Naive thymus-derived CD4-positive, alpha-beta T cell (primary cell): ENCODE measurements around the gene TRIM54. TPM values are rescaled to one million over a fixed set of nuclear protein-coding genes. Genes with fewer than 3 reads are reported as not detected.
A peak's percentile ranks its signal among the peaks of the same experiment; 100 is the strongest.
"Not testable (repeated sequence)": the region's sequence is repeated elsewhere in the genome, so short reads cannot be mapped to it uniquely, and the experiment has no call there.

ENCODE experiments used
- ATAC-seq: fragments of 150-1000 bp; cut with Tn5 transposase; 2 replicates; pipeline ENCODE4 v1.10.0; 2021; ENCODE audit warnings: mild to moderate bottlenecking, moderate library complexity
- CTCF ChIA-PET: fragments of 350-600 bp; sonication (Branson Sonifier 250); formaldehyde crosslinking; loops from one replicate; lab custom pipeline; 2021; ENCODE audit warnings: antibody characterized with exemption; lab: Charles Lee
- POLR2A ChIA-PET: fragments of 350-600 bp; sonication (Branson Sonifier 250); formaldehyde crosslinking; loops from one replicate; lab custom pipeline; 2021; ENCODE audit warnings: antibody characterized with exemption, inconsistent platforms; lab: Charles Lee
- DNase-seq, 9 donors: peaks; one replicate each; pipeline versions ENCODE4 v3.0.0 to v3.0.0-alpha.2; 2020 to 2022; ENCODE audit warnings: mixed read lengths in 1 of 9
- H3K27ac ChIP-seq: one replicate; pipeline ENCODE4 v1.7.0; 2013; ENCODE audit warnings: mild to moderate bottlenecking, low read depth, low read length, moderate library complexity
- H3K27me3 ChIP-seq, 2 donors: one replicate each; pipeline ENCODE4 v1.7.0; 2013; ENCODE audit warnings: low read length in 2 of 2, mild to moderate bottlenecking in 2 of 2, moderate library complexity in 2 of 2; ENCODE audit not compliant: control insufficient read depth in 2 of 2, insufficient read depth in 2 of 2
- H3K36me3 ChIP-seq, 3 experiments: 1 replicate in 2 of 3; 2 replicates in 1 of 3; pipeline ENCODE4 v1.7.0; 2013; ENCODE audit warnings: low read length in 3 of 3, mild to moderate bottlenecking in 3 of 3, moderate library complexity in 1 of 3; ENCODE audit not compliant: insufficient read depth in 3 of 3, control insufficient read depth in 2 of 3
- H3K4me1 ChIP-seq, 2 donors: one replicate each; pipeline ENCODE4 v1.7.0; 2013; ENCODE audit warnings: low read length in 2 of 2, mild to moderate bottlenecking in 2 of 2, moderate library complexity in 1 of 2; ENCODE audit not compliant: control insufficient read depth in 2 of 2, insufficient read depth in 2 of 2
- H3K4me3 ChIP-seq: 2 replicates; pipeline ENCODE4 v1.7.0; 2013; ENCODE audit warnings: mild to moderate bottlenecking, low read length
- H3K9me3 ChIP-seq, 3 experiments: 1 replicate in 2 of 3; 2 replicates in 1 of 3; pipeline ENCODE4 v1.7.0; 2013; ENCODE audit warnings: low read length in 3 of 3; ENCODE audit not compliant: control insufficient read depth in 2 of 3
- H3K27ac Mint-ChIP-seq, 9 donors: one replicate each; pipeline ENCODE4 v1.8.0; 2020 to 2022; ENCODE audit warnings: mixed read lengths in 9 of 9, mild to moderate bottlenecking in 8 of 9, moderate library complexity in 5 of 9, inconsistent platforms in 2 of 9
- H3K27me3 Mint-ChIP-seq, 5 donors: one replicate each; pipeline ENCODE4 v1.8.0; 2021 to 2022; ENCODE audit warnings: mixed read lengths in 5 of 5, mild to moderate bottlenecking in 1 of 5
- H3K36me3 Mint-ChIP-seq, 5 donors: one replicate each; pipeline ENCODE4 v1.8.0; 2020 to 2022; ENCODE audit warnings: mixed read lengths in 5 of 5, mild to moderate bottlenecking in 3 of 5, inconsistent platforms in 1 of 5
- H3K4me1 Mint-ChIP-seq, 7 donors: one replicate each; pipeline ENCODE4 v1.8.0; 2020 to 2022; ENCODE audit warnings: mixed read lengths in 7 of 7, mild to moderate bottlenecking in 3 of 7, inconsistent platforms in 1 of 7
- H3K4me3 Mint-ChIP-seq, 10 donors: one replicate each; pipeline ENCODE4 v1.8.0; 2020 to 2022; ENCODE audit warnings: mild to moderate bottlenecking in 10 of 10, mixed read lengths in 10 of 10, moderate library complexity in 6 of 10, inconsistent platforms in 2 of 10
- H3K9me3 Mint-ChIP-seq, 11 donors: one replicate each; pipeline ENCODE4 v1.8.0; 2020 to 2022; ENCODE audit warnings: mixed read lengths in 11 of 11, mild to moderate bottlenecking in 4 of 11, inconsistent platforms in 1 of 11, moderate library complexity in 1 of 11
- intact Hi-C, 2 donors: fragments of 100-400 bp; cut with micrococcal nuclease; formaldehyde crosslinking; loops; one replicate each; pipeline ENCODE4 v1.15.1; 2023
- polyA plus RNA-seq, 2 donors: library from polyadenylated mRNA; unstranded; fragments of 300-500 nt; fragmentation: Illumina TruSeq; gene quantifications; one replicate each; pipeline ENCODE4 v1.2.3, GENCODE V29; 2021
- total RNA-seq, 6 experiments: library from RNA in 5 of 6; stranded (reverse) in 5 of 6; gene quantifications; 1 replicate in 5 of 6; 2 replicates in 1 of 6; pipeline ENCODE4 v1.2.3 and lab custom pipeline; 2021 to 2026

TRIM54 gene
- total and polyA plus RNA-seq, 7 experiments from 2014 or later, result not detected

- ATAC-seq, result no peak
- Mint-ChIP-seq H3K27me3 (peaks cover 28 to 46% (median 39%) of the 10 kb centered on the region in 5 donors), H3K4me3 (peak overlapping the region in 6 of 10 donors; percentile 46 to 85 (median 70)), H3K9me3 (no peaks in the 10 kb centered on the region), H3K36me3 (peaks cover 0 to 4% (median 0%) of the 10 kb centered on the region in 5 donors), H3K4me1 (peaks cover 23 to 33% (median 29%) of the 10 kb centered on the region in 7 donors), H3K27ac (no peak overlapping the region)
- CTCF ChIA-PET, result interaction anchor here (0.9 to 1.3 kb wide), 4 partner anchors 10 to 152 kb away, joined by 3 to 6 read pairs (median 3); partner anchors contain the start of gene DNAJC5G
- intact Hi-C loops, result loop anchor here (1.0 to 2.0 kb wide), 4 partner anchors 15 to 57 kb away; partner anchors contain the start of genes CAD (in 1 of the 2) and MPV17 (in 1 of the 2)
- H3K27ac ChIP-seq, result no peak overlapping the region
- no peaks in the 10 kb centered on the region for H3K9me3 ChIP-seq
- H3K4me3 ChIP-seq, result peak overlapping the region; percentile 59
- peaks cover 8 to 23% of the 10 kb centered on the region in 2 donors for H3K4me1 ChIP-seq
- POLR2A ChIA-PET, result interaction anchor here (1.2 to 1.3 kb wide), 2 partner anchors 14 to 194 kb away, joined by 3 to 4 read pairs; partner anchors contain the start of gene OST4
- no peak for DNase-seq
- H3K27me3 ChIP-seq, result peaks cover 6 to 18% of the 10 kb centered on the region in 2 donors
- H3K36me3 ChIP-seq, result no peaks in the 10 kb centered on the region
Measured at GRCh38 chr2:27265536-27265870, 16.7 kb upstream of the TRIM54 start.

- H3K4me3 ChIP-seq, DNase-seq, H3K9me3 Mint-ChIP-seq, H3K27ac Mint-ChIP-seq, H3K9me3 ChIP-seq, H3K36me3 ChIP-seq, H3K4me3 Mint-ChIP-seq, H3K27me3 ChIP-seq, POLR2A ChIA-PET, intact Hi-C loops, ATAC-seq, H3K36me3 Mint-ChIP-seq, CTCF ChIA-PET, H3K27ac ChIP-seq: not testable (repeated sequence)
- Mint-ChIP-seq H3K27me3 (peaks cover 15 to 31% (median 25%) of the 10 kb centered on the region in 5 donors), H3K4me1 (peaks cover 11 to 17% (median 15%) of the 10 kb centered on the region in 7 donors)
- H3K4me1 ChIP-seq, result peaks cover 8 to 16% of the 10 kb centered on the region in 2 donors
Measured at GRCh38 chr2:27268296-27268695, 13.9 kb upstream of the TRIM54 start.

- DNase-seq, result no peak
- intact Hi-C loops, result no loop called here
- Histone ChIP-seq H3K4me3 (no peak overlapping the region), H3K9me3 (no peaks in the 10 kb centered on the region), H3K27me3 (peaks cover 5 to 6% of the 10 kb centered on the region in 2 donors), H3K27ac (no peak overlapping the region), H3K36me3 (no peaks in the 10 kb centered on the region), H3K4me1 (no peaks in the 10 kb centered on the region)
- POLR2A ChIA-PET, result no interaction called here
- no peaks in the 10 kb centered on the region for H3K9me3 Mint-ChIP-seq
- no peak overlapping the region for H3K27ac Mint-ChIP-seq
- H3K4me1 Mint-ChIP-seq, result peaks cover 0 to 7% (median 4%) of the 10 kb centered on the region in 7 donors
- H3K27me3 Mint-ChIP-seq, result peaks cover 9 to 24% (median 16%) of the 10 kb centered on the region in 5 donors
- no peak overlapping the region for H3K4me3 Mint-ChIP-seq
- no peak for ATAC-seq
- CTCF ChIA-PET, result no interaction called here
- H3K36me3 Mint-ChIP-seq, result no peaks in the 10 kb centered on the region
Measured at GRCh38 chr2:27270131-27270530, 12.1 kb upstream of the TRIM54 start.

- Mint-ChIP-seq H3K9me3 (no peaks in the 10 kb centered on the region), H3K36me3 (no peaks in the 10 kb centered on the region), H3K27me3 (peaks cover 9 to 24% (median 11%) of the 10 kb centered on the region in 5 donors), H3K4me3 (no peak overlapping the region), H3K4me1 (peaks cover 0 to 2% (median under 1%) of the 10 kb centered on the region in 7 donors), H3K27ac (no peak overlapping the region)
- DNase-seq (no peak), ATAC-seq (no peak)
- no peaks in the 10 kb centered on the region for H3K9me3 ChIP-seq
- no peaks in the 10 kb centered on the region for H3K4me1 ChIP-seq
- peaks cover 0 to 3% of the 10 kb centered on the region in 2 donors for H3K27me3 ChIP-seq
- H3K36me3 ChIP-seq, result no peaks in the 10 kb centered on the region
- no peak overlapping the region for H3K27ac ChIP-seq
- intact Hi-C loops, result no loop called here
- POLR2A ChIA-PET, result no interaction called here
- CTCF ChIA-PET, result no interaction called here
- no peak overlapping the region for H3K4me3 ChIP-seq
Measured at GRCh38 chr2:27270670-27271069, 11.6 kb upstream of the TRIM54 start.

GRCh38 chr2:27271631-27272340 is 10.4 kb upstream of the TRIM54 start:
- Histone ChIP-seq H3K27me3 (no peaks in the 10 kb centered on the region), H3K36me3 (no peaks in the 10 kb centered on the region), H3K4me1 (no peaks in the 10 kb centered on the region), H3K27ac (no peak overlapping the region), H3K9me3 (no peaks in the 10 kb centered on the region), H3K4me3 (no peak overlapping the region)
- ChIA-PET CTCF (no interaction called here), POLR2A (interaction anchor here (0.6 kb wide), 2 partner anchors 138 to 176 kb away, joined by 3 read pairs; no protein-coding TSS in a partner anchor)
- intact Hi-C loops, result no loop called here
- Mint-ChIP-seq H3K27ac (no peak overlapping the region), H3K27me3 (peaks cover 9 to 27% (median 10%) of the 10 kb centered on the region in 5 donors), H3K9me3 (no peaks in the 10 kb centered on the region), H3K4me3 (no peak overlapping the region), H3K4me1 (peaks cover 0 to 4% (median 0%) of the 10 kb centered on the region in 7 donors), H3K36me3 (no peaks in the 10 kb centered on the region)
- no peak for DNase-seq
- ATAC-seq, result no peak

GRCh38 chr2:27272537-27273522 is 9.4 kb upstream of the TRIM54 start:
- H3K4me3 Mint-ChIP-seq, H3K36me3 ChIP-seq, H3K4me1 ChIP-seq, H3K36me3 Mint-ChIP-seq, H3K9me3 ChIP-seq, H3K9me3 Mint-ChIP-seq, ATAC-seq, H3K4me3 ChIP-seq, intact Hi-C loops, H3K27ac ChIP-seq, H3K27me3 ChIP-seq, DNase-seq, H3K4me1 Mint-ChIP-seq: not testable (repeated sequence)
- peak overlapping the region in 1 of 9 donors; percentile 87 for H3K27ac Mint-ChIP-seq
- ChIA-PET POLR2A (interaction anchor here (0.6 kb wide), 1 partner anchor 137 kb away, joined by 3 read pairs; no protein-coding TSS in a partner anchor), CTCF (interaction anchor here (0.6 to 1.2 kb wide), 2 partner anchors 30 to 303 kb away, joined by 3 to 4 read pairs; partner anchors contain the start of gene MAPRE3)
- peaks cover 9 to 32% (median 15%) of the 10 kb centered on the region in 5 donors for H3K27me3 Mint-ChIP-seq
